NCI-H460 (cell line): ENCODE data around the gene GALNTL6. TPM values are rescaled to one million over a fixed set of nuclear protein-coding genes. Genes with fewer than 3 reads are reported as not detected.
"Not testable (repeated sequence)": the region's sequence is repeated elsewhere in the genome, so short reads cannot be mapped to it uniquely, and the experiment has no call there.

Experiments
- DNase-seq: peaks from one replicate; pipeline ENCODE4 v3.0.0-alpha.2; 2016; ENCODE audit warnings: low read depth; ENCODE audit errors: extremely low read depth
- total RNA-seq: library from RNA; depleted of rRNA; stranded (reverse); fragments of >200 nt; shearing (Covaris generic); gene quantifications from 2 replicates; pipeline ENCODE4 v1.2.3, GENCODE V29; 2014

Gene GALNTL6
- total RNA-seq, 1 experiment from 2014 or later, result 0.57 TPM

DNA sequence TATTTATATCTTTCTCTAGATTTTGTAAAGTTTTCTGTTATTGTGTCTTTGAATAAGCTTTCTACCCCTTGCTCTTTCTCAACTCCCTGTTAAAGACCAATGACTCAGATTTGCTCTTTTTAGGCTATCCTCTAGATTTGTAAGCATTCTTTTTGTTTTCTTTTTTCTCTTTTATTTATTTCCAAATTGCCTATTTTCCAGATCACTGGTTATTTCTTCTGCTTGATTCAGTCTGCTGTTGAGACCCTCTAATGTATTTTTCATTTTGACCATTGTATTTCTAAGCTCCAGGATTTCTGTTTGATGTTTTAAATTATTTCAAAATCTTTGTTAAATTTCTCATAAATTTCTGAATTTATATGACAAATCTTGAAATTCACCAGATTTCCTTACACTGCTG, 892.8 kb downstream of the GALNTL6 start:
- no peak for DNase-seq

DNA sequence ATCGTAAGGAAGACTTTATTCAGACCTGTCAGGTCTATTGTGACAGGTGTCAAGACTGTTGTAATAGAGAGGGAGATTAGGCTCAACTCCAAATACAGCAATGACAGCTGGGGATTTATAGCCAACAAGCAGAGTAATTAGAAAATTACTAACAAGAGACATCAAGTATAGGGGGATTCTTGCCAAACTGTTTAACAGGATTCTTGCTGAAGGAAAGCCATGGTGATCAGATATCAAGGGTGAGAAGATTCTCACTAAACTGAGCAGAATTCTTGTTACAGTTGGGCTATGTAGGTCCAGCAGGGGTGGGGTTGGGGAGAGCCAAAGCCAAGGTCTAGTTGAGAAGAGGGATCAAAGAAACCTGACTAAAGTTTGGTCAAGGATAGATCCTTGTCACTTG, 894.4 kb downstream of the GALNTL6 start:
- DNase-seq, result no peak

DNA sequence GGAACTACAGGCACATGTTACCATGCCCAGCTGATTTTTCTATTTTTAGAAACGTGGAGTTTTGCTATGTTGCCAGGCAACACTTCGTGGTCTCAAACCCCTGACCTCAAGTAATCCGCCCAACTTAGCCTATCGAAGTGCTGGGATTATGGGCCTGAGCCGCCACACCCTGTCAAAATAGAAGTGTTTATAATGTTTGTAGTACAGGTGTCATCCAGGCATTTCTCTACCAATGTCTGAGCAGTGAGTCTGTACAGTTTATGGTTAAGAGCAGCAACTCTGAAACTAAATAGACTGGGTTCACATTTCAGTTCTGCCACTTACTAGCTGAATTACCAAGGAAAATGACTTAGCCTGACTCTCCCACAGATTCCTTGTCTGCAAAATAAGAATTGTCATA, 895.0 kb downstream of the GALNTL6 start:
- DNase-seq, result no peak

DNA sequence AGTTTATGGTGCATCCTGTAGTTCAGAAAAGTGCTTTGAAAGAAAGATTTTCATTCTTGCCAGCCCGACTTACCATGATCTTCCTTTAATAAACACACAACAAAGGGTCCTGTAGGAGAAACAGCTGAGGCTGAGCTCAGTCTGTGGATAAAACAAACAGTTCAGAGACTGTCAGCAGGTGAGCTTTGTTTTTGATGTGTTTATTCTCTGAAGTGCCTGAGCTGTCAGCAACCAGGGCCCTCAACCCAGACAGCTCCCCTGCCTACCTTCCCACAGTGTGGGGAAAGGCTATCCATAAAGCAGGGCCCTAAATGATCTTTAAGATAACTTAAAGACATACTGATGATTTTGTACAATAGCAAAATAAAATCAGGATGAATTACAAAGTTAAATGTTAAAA, 896.2 kb downstream of the GALNTL6 start:
- DNase-seq, result no peak

DNA sequence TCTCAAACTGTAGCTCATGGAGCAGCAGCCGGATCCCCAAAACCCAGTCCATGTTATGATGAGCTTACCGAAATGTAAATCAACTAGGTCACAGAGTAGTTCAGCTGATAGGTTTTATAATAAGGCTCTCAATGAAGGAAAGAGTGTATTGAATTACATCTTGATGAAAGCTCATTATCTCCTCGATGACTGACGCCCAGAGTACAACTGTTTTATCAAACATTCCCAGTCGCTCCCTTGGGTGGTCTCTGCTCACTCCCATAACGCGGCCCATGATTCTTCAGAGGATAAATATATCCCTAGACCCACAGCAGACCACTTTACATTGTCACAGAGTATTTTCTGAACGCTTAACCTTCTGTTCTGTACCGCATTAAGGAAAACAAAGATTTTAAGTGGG, 903.1 kb downstream of the GALNTL6 start:
- DNase-seq, result no peak

DNA sequence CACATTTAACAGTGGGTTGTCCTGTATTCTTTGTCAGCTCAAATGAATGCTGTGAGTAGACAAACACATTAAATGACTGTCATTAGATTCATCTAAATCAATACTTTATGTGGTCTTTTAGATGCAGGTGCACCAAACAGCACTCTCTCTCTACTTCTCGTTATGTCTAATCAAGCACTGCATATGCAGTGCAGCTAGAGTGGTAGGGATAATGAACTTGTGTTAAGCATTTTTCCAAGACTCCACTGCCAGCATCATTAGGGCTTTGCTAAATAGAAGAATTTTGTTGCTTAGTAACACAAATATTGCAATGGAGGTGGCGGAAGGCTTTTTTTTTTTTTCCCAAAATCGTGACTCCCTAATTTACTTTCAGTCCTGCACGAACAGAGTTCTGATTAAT, 908.5 kb downstream of the GALNTL6 start:
- no peak for DNase-seq

DNA sequence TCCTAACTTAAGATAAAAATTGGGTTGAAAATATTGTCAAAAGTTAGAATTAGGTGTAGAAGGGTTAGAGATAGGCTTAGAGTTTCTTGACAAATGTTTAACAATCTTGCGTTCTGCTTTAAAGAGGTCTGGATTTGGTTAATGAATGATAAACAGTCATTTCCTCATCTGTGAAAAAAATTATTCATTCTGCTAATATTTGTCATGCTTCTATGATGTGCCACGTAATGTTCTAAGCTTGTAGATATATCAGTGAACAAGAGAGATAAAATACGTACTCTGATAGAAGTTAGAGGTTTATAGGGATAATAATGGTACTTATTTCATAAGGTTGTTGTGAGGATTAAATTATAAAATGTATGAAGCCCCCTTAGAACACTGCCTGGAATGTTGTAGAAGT, 912.4 kb downstream of the GALNTL6 start:
- DNase-seq, result no peak

DNA sequence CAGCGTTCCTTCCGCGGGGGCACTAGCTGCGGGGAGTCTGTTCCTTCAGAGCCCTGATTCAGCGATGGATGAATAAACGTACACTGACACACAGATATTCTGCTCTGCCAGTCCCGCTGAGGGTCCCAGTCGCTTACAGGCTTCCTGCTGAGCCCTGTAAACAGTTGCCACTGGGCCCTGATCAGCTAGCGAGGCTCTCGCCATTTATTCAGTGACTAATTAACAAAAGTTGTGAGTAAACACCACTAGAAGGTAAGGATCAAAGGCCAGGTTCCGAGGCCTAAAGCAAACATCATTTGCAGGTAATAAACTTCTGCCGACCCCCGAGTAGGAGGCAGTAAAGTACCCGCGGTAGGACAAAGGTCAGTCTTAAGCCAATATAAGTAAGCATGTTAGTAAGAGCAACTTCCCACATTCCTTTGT, 912.8 kb downstream of the GALNTL6 start:
- no peak for DNase-seq

DNA sequence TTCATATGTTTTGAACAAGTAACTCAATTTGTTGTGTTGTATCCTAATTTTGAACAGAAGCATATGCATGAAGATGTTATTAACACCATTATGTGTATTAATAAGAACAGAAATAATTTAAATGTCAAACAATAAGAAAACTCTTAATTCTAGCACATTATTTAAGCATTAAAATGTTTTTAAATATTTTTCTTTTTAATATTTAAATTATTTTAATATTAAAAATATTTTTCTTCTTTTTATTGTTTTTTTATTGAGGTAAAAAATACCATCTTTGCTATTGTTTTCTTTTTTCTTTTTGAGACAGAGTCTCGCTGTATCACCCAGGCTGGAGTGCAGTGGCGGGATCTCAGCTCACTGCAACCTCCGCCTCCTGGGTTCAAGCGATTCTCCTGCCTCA, 914.4 kb downstream of the GALNTL6 start:
- DNase-seq, result no peak

DNA sequence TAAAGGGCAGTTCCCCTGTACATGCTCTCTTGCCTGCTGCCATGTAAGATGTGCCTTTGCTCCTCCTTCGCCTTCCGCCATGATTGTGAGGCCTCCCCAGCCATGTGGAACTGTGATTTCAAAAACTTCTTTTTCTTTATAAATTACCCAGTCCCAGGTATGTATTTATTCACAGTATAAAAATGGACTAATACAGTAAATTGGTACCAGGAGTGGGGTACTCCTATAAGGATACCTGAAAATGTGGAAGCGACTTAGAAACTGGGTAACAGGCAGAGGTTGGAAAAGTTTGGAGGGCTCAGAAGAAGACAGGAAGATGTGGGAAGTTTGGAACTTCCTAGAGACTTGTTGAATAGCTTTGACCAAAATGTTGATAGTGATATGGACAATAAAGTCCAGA, 920.4 kb downstream of the GALNTL6 start:
- DNase-seq, result not testable (repeated sequence)

DNA sequence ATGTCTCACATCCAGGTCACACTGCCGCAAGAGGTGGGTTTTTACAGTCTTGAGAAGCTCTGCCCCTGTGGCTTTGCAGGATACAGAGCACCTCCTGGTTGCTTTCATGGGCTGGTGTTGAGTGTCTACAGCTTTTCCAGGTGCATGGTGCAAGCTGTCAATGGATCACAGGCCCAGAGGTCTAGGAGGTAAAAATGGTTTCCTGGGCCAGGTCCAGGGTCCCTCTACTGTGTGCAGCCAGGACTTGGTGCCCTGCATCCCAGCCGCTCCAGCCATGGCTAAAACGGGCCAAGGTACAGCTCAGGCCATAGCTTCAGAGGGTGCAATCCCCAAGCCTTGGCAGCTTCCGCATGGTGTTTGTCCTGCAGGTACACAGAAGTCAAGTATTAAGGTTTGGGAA, 921.4 kb downstream of the GALNTL6 start:
- no peak for DNase-seq

DNA sequence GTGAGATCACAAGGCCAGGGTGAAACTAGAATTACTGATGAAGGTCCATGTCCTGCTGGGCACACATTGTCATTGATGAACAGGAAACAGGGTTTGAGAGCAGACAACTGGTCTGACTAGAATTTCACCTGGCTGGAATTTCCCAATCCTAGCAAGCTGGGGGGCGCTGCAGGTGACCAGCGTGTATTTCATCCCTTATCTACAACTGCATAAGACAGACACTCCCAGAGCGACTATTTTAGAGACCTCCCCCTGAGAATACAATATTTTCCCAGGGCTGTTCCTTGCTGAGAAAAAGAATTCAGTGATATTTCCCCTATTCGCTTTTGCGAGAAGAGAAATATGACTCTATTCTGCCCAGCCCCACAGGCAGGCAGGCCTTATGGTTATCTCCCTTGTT, 922.8 kb downstream of the GALNTL6 start:
- no peak for DNase-seq

DNA sequence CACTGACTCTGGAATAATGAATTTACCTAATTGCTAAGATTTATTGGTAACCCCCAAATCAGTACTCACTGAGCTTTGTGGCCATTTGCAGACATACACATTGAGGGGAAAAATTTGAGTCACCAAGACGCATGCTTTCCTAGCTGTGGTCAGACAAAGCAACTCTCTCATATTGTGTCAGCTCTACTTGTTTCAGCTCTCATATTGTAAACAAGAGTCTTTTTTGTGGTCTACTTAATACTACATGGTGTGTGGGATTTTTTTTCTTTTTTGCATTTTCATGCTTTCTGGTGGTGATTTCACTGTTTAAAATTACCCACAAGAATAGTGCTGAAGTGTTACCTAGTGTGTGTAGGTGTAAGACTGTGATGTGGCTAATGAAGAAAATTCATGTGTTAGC, 927.2 kb downstream of the GALNTL6 start:
- no peak for DNase-seq

DNA sequence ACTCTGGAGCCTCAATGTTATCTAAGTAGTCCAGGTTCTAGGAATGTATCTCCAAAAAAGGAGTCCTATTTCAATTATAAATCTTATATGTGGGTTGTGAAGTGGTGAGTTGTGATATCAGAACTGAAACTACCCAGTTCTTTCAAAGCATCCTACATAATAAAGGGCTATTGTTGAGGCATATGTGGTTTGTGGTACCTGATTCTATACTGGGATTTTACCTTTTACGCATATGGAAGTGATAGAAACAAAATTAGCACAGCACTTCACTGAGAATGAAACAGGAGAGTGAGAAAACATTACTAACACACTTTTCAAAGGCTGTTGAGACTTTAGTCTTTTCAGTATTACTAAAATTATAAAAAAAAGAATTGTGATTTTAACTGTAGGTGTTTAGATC, 937.7 kb downstream of the GALNTL6 start:
- DNase-seq, result no peak

DNA sequence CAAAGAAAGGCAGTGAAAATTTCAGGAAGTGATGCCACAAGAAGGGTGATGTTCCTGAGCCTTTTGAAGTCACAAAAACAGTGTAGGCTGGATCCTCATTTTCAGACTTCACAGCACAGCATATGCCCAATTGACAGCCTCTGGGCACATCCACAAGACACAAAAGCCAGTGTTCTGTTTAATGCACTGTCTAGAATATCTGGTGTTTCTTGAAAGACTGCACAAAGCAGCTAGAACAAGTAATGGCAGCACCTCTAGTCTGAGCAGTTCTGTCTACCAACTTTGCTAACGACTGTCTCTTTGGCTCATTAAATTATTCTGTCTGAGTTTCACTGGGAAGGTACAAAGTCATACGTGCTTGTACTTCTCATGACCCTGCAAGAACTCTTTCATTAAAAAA, 938.3 kb downstream of the GALNTL6 start:
- DNase-seq, result no peak

DNA sequence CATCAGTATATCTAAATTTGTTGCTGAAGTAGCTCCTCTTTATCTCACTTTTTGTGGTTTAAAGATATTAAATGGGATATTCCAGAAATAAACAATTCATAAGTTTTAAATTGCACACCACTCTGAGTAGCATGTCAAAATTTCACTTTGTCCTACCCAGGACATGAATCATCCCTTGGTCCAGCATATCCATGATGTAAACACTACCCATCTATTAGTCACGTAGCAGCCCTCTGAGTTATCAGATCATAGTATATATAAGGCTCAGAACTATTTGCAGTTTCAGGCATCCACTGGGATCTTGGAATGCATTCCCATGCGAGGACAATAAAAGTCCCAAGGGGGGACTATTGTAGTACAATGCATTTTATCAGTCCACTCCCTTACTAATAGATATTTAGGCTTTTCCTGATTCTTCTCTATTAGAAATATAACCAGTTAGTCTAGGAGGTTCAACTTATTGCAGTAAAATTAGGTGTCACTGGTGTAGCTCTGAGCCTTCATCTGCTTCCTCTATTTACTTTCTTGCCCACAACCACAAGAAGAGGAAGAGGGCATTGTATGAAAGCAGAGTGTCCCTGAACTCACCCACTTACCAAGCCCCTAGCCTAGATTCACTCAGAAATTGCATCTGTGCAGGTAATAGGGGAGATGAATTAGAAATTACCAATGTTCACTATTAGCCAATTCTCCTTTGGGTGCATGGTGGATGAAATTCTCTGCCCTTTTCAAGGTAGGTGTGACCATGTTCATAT, 945.6 kb downstream of the GALNTL6 start:
- DNase-seq, result no peak

DNA sequence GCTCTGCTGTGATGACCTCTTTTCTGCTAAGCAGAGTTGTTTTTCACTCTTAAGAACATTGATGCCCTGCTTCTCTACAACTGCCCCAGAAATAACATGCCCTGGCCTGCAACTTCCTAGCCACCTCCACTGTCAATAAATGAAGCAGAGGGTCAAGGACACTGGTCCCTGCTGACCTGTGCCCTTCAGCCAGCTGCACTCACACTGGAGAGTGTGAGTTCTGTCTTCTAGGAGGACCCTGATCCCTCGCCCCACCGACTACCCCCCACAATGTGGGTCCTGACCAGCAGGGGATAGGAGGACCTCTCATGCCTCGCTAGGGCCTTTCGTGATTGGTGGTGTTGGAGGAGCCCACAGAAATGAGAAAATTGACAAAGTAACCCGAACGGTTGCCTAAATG, 947.3 kb downstream of the GALNTL6 start:
- DNase-seq, result no peak

DNA sequence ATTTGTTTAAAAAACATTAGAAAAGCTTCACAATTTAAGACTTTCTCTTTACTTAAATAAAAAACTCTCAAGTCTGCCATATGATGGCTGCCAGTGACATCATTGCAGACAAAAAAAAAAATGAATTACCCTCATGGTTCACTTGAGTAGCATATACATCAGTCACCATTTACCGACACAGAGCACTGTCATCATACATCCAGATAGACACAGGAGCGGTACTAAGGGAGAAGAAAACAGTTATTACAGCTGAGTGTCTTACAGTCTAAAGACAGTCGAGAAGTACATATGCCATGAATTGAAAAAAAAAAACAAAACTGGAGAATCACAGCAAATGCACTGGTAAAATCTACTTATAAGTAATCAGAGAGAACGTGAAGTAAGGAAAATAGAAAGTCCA, 949.7 kb downstream of the GALNTL6 start:
- DNase-seq, result no peak

DNA sequence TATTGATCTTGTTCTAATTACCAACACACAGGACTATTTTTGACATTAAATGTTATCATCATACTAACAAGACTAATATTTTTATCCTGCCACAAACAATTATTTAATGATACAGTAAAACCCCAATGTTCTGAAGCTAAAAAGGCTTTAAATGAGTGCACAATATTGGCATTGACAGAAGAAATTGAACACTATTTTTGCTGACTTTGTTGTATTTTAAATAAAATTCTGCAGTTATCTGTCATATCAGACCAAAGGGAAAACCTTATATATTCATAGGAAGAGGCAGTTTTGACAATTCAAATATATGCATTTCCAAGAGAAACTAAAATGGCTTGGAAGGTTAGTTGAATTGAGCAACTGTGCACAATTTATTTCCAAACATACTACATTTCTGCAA, 957.6 kb downstream of the GALNTL6 start:
- DNase-seq, result no peak

DNA sequence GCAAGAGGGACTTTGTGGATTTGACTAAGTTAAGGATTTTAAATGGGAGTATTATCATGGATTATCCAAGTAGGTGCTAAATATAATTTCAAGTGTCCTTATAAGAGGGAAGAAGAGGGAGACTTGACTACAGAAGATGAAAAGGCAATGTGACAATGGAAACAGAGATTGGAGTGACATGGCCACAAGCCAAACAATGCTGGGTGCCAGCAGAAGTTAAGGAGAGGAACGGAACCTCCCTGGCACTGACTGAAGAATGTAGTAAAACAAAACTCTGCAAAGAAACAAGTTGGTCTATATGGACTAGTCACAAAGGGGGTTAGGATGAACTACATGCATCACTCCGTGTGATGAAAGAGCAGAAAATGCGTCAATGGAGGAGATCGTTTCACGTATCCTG, 959.6 kb downstream of the GALNTL6 start:
- DNase-seq, result no peak

DNA sequence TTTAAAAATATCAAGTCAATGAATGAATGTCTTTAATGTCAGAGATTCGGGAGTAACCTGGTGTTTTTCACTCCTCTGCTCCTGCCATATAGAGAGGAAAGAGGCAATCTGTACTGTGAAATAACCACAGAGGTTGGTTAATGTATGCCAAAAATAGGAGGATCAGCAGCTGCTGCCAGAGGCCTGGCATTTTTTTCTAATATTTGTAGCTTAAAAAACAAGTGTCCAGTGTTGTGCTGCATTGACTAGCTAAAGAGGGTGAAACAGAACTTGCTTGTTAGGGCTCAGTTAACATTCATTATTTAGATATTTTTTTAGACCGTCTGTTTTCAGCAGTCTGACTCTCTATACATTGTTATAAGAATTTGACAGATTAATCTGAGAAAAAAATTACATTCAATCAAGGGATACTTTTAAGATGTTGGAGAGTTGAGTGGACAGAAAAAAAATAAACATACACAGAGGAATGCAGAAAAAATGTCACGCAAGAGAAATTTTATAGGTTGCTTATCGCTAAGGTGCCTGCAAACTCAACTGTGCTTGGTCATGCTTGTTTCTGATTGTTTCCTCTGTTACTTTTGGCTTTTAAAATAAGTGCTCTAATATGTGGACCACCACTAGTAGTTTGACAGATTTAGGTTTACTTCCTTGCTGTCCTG, 963.1 kb downstream of the GALNTL6 start:
- DNase-seq, result no peak

DNA sequence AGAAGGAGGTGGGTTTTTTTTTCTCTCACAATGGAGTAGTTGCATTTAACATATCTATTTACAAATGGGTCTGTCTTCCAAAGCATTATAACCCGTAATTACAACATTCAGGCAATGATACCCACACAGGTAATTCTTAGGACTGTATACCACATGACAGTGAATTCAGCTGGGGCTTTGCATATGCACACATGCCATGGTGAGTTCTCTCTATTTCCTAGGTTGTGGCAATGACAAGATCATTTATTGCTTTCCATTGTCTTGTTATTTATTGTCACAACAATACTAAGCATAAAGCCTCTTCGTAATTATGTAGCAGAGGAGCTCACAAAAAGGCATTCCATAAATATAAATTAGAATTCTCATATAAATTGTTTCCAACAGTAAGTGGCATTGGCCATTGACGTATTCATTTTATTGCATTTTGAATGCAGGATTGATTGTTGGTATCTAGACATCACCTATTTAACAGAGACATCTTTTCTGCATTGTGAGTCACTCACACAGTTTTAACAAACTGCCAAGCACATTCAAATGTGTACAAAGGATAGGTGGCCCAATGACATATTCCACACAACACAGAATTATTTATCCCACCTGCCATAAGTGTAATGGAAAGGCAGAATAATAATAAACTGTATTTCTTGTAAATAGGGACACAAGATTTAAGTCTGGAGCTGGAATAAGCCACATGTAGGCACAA, 964.7 kb downstream of the GALNTL6 start:
- no peak for DNase-seq
